Endothelial cell of umbilical vein (primary cell): ENCODE results near the gene RAD51B. TPM values are rescaled to one million over a fixed set of nuclear protein-coding genes. Genes with fewer than 3 reads are reported as not detected.

Experiments
- BruUV-seq: library from RNA; stranded (reverse); fragments of 400-500 nt; replicated peaks from 2 replicates; lab custom pipeline; 2021; lab: Mats Ljungman, UMichigan
- CTCF ChIA-PET: fragments of 300-600, 350-600 bp; sonication (Branson Sonifier 250); formaldehyde crosslinking; loops from one replicate; lab custom pipeline; 2021; ENCODE audit warnings: antibody characterized with exemption, inconsistent platforms; lab: Charles Lee
- POLR2A ChIA-PET: fragments of 300-600, 350-600 bp; sonication (Branson Sonifier 250); formaldehyde crosslinking; loops from one replicate; lab custom pipeline; 2021; ENCODE audit warnings: antibody characterized with exemption, inconsistent platforms; lab: Charles Lee
- DNase-seq: peaks from one replicate; pipeline ENCODE4 v3.0.0-alpha.2; 2011; ENCODE audit warnings: low read depth, low spot score
- FAIRE-seq: peaks from 2 replicates; lab custom pipeline; 2011; peaks lifted over from hg19 to GRCh38; lab: Jason Lieb, UNC
- H2AFZ ChIP-seq: 2 replicates; pipeline ENCODE4 v1.6.0; 2012; ENCODE audit warnings: low read depth, low read length, control low read depth, inconsistent platforms
- H3K27ac ChIP-seq: 2 replicates; pipeline ENCODE4 v1.5.1; 2011; ENCODE audit warnings: low read depth, mild to moderate bottlenecking, control low read depth, low read length, moderate library complexity; ENCODE audit not compliant: insufficient read depth
- H3K27me3 ChIP-seq, 2 experiments: 2 replicates each; pipeline versions ENCODE4 v1.6.0 to v1.6.1; 2011; ENCODE audit warnings: low read length in 2 of 2, mixed read lengths in 1 of 2; ENCODE audit not compliant: control insufficient read depth in 2 of 2, insufficient read depth in 2 of 2
- H3K36me3 ChIP-seq, 2 experiments: 2 replicates in 1 of 2; 3 replicates in 1 of 2; pipeline ENCODE4 v1.5.1; 2011; ENCODE audit warnings: low read length in 2 of 2, mild to moderate bottlenecking in 1 of 2, moderate library complexity in 1 of 2; ENCODE audit not compliant: control insufficient read depth in 2 of 2, insufficient read depth in 2 of 2; ENCODE audit errors: extremely low read depth in 1 of 2
- H3K4me1 ChIP-seq: 3 replicates; pipeline ENCODE4 v1.5.1; 2011; ENCODE audit warnings: mild to moderate bottlenecking, low read length; ENCODE audit not compliant: control insufficient read depth, insufficient read depth; ENCODE audit errors: extremely low read depth
- H3K4me2 ChIP-seq: 2 replicates; pipeline ENCODE4 v1.6.1; 2011; ENCODE audit warnings: low read length, control low read depth, mixed read lengths; ENCODE audit not compliant: insufficient read depth
- H3K4me3 ChIP-seq, 3 experiments: fragments of 200-600 bp in 1 of 3; sonication (generic), shearing (Covaris generic) in 1 of 3; replicated peaks in 1 of 3; 2 replicates each; pipeline ENCODE4 v1.5.1; 2011 to 2016; ENCODE audit warnings: control low read depth in 3 of 3, low read length in 3 of 3, mild to moderate bottlenecking in 2 of 3, inconsistent platforms in 1 of 3, low read depth in 1 of 3, moderate library complexity in 1 of 3; ENCODE audit not compliant: insufficient read depth in 1 of 3
- H3K79me2 ChIP-seq: 2 replicates; pipeline ENCODE4 v1.6.0; 2012; ENCODE audit warnings: low read length, inconsistent platforms; ENCODE audit not compliant: control insufficient read depth, insufficient read depth
- H3K9ac ChIP-seq: replicated peaks from 2 replicates; pipeline ENCODE3; 2011; ENCODE audit warnings: low read length, control low read depth; ENCODE audit not compliant: insufficient read depth; ENCODE audit errors: extremely low read depth
- H3K9me1 ChIP-seq: replicated peaks from 3 replicates; pipeline ENCODE4 v1.6.0; 2011; ENCODE audit warnings: mild to moderate bottlenecking, low read length; ENCODE audit not compliant: control insufficient read depth, insufficient read depth; ENCODE audit errors: extremely low read depth
- H3K9me3 ChIP-seq: replicated peaks from 2 replicates; pipeline ENCODE4 v1.5.1; 2012; ENCODE audit warnings: low read length, inconsistent platforms; ENCODE audit not compliant: control insufficient read depth, insufficient read depth
- H4K20me1 ChIP-seq: replicated peaks from 2 replicates; pipeline ENCODE3; 2011; ENCODE audit warnings: mild to moderate bottlenecking, low read length; ENCODE audit not compliant: control insufficient read depth, insufficient read depth; ENCODE audit errors: extremely low read depth
- EZH2 ChIP-seq: IDR thresholded peaks from 2 replicates; pipeline ENCODE4 v1.6.1; 2012; ENCODE audit warnings: borderline replicate concordance, low read depth, mild to moderate bottlenecking, moderate library complexity, low read length, inconsistent platforms; ENCODE audit not compliant: severe bottlenecking
- FOS ChIP-seq: IDR thresholded peaks from 2 replicates; pipeline ENCODE4 v1.6.1; 2011; ENCODE audit warnings: mild to moderate bottlenecking, low read length, moderate library complexity, borderline replicate concordance; ENCODE audit not compliant: insufficient read depth
- GATA2 ChIP-seq: IDR thresholded peaks from 2 replicates; pipeline ENCODE4 v1.7.0; 2011; ENCODE audit warnings: low read depth, mild to moderate bottlenecking, moderate library complexity, mixed read lengths, low read length; ENCODE audit not compliant: insufficient read length, insufficient read depth
- JUN ChIP-seq: IDR thresholded peaks from 2 replicates; pipeline ENCODE4 v1.6.1; 2011; ENCODE audit warnings: borderline replicate concordance, low read depth; ENCODE audit not compliant: insufficient read length, insufficient read depth
- MAX ChIP-seq: IDR thresholded peaks from 2 replicates; pipeline ENCODE4 v1.6.1; 2011; ENCODE audit not compliant: insufficient read depth, insufficient read length
- MYC ChIP-seq: IDR thresholded peaks from one replicate; pipeline ENCODE4 v1.6.1; 2011; ENCODE audit warnings: mild to moderate bottlenecking, low read depth, low read length
- POLR2A ChIP-seq: IDR thresholded peaks from 2 replicates; pipeline ENCODE4 v1.6.1; 2012; ENCODE audit warnings: low read depth, mild to moderate bottlenecking, control low read depth, low read length
- POLR2AphosphoS5 ChIP-seq: IDR thresholded peaks from 2 replicates; pipeline ENCODE4 v1.6.1; 2012; ENCODE audit warnings: low read depth, mild to moderate bottlenecking, control low read depth, low read length, moderate library complexity; ENCODE audit not compliant: insufficient read depth
- dilution Hi-C: fragments of 300-500 bp; cut with MboI; formaldehyde crosslinking; loops from one replicate; pipeline ENCODE4 v1.15.0; 2019; ENCODE audit warnings: low sequenced_read_pairs; ENCODE audit not compliant: extremely low pct_ligation_motif_present
- intact Hi-C: fragments of 100-400 bp; cut with micrococcal nuclease; formaldehyde crosslinking; loops from one replicate; pipeline ENCODE4 v1.10.0; 2022
- polyA plus RNA-seq, 4 experiments: library from polyadenylated mRNA; depleted of rRNA in 3 of 4; stranded (reverse) in 3 of 4; unstranded in 1 of 4; fragments of >200 nt; gene quantifications; 2 replicates each; pipeline versions ENCODE4 v1.2.1 to v1.2.3, GENCODE V29; 2011 to 2012; ENCODE audit warnings: missing spikeins in 1 of 4
- total RNA-seq: library from RNA; stranded (reverse); gene quantifications from 2 replicates; pipeline ENCODE4 v1.2.3, GENCODE V29; 2021
- TF ChIP-seq, protein P1 (sequence below), 2 donors: IDR thresholded peaks; 1 replicate in 1 of 2; 2 replicates in 1 of 2; pipeline ENCODE4 v1.5.1; 2011; ENCODE audit warnings: low read length in 2 of 2, mild to moderate bottlenecking in 2 of 2, moderate library complexity in 2 of 2, control low read depth in 1 of 2, inconsistent platforms in 1 of 2, low read depth in 1 of 2; ENCODE audit not compliant: insufficient read depth in 1 of 2; ENCODE audit errors: extremely low read depth in 1 of 2

Gene RAD51B
- total and polyA plus RNA-seq, 2 donors (not counting 3 experiments of a cell fraction or from before 2014, with no cell fraction given) = 3.9 to 19.0 TPM

- CTCF ChIA-PET = interaction anchor here (0.6 to 2.4 kb wide), 3 partner anchors 13 to 975 kb away, joined by 3 to 6 read pairs (median 3); no protein-coding TSS in a partner anchor
These were observed 30.7 kb downstream of the RAD51B start for GRCh38 chr14:67850066-67850830.

More at GRCh38 chr14:67850066-67850830, 30.7 kb downstream of the RAD51B start:
- H2AFZ ChIP-seq = no peak overlapping the region
- DNase-seq (no peak), FAIRE-seq (no peak)
- H3K9me1 ChIP-seq = no peaks in the 10 kb centered on the region
- H3K27ac ChIP-seq = no peak overlapping the region
- no peak overlapping the region for H3K4me3 ChIP-seq
- H3K9me3 ChIP-seq = no peaks in the 10 kb centered on the region
- no peaks in the 10 kb centered on the region for H3K36me3 ChIP-seq
- H3K4me2 ChIP-seq = no peak overlapping the region
- H4K20me1 ChIP-seq = no peaks in the 10 kb centered on the region
- intact Hi-C loops = no loop called here
- POLR2A ChIA-PET = no interaction called here
- no peaks in the 10 kb centered on the region for H3K4me1 ChIP-seq
- H3K27me3 ChIP-seq = no peaks in the 10 kb centered on the region
- H3K9ac ChIP-seq = no peak overlapping the region
- dilution Hi-C loops = no loop called here
- TF ChIP-seq GATA2 (no peak), MAX (no peak), POLR2A (no peak), JUN (no peak), FOS (no peak), MYC (no peak), EZH2 (no peak), POLR2AphosphoS5 (no peak)
- TF ChIP-seq, protein P1, sequence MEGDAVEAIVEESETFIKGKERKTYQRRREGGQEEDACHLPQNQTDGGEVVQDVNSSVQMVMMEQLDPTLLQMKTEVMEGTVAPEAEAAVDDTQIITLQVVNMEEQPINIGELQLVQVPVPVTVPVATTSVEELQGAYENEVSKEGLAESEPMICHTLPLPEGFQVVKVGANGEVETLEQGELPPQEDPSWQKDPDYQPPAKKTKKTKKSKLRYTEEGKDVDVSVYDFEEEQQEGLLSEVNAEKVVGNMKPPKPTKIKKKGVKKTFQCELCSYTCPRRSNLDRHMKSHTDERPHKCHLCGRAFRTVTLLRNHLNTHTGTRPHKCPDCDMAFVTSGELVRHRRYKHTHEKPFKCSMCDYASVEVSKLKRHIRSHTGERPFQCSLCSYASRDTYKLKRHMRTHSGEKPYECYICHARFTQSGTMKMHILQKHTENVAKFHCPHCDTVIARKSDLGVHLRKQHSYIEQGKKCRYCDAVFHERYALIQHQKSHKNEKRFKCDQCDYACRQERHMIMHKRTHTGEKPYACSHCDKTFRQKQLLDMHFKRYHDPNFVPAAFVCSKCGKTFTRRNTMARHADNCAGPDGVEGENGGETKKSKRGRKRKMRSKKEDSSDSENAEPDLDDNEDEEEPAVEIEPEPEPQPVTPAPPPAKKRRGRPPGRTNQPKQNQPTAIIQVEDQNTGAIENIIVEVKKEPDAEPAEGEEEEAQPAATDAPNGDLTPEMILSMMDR (IDR thresholded peaks at IDR 0.05; ENCODE audit: extremely low read depth in 1 of 2, insufficient read depth in 1 of 2, low read depth in 1 of 2, low read length in 2 of 2) = no peak
- no TSS peak for BruUV-seq
- no peaks in the 10 kb centered on the region for H3K79me2 ChIP-seq
